SU-DHL-6 (cell line): Measurements from ENCODE around the gene DEGS2.

Experiments used
- H2AFZ ChIP-seq: fragments of 200-600 bp; sonication (generic); 2 replicates; pipeline ENCODE4 v1.6.1; 2014; ENCODE audit warnings: low read depth, mild to moderate bottlenecking, moderate library complexity, mixed read lengths, antibody characterized with exemption, low read length; ENCODE audit not compliant: severe bottlenecking
- H3F3A ChIP-seq: fragments of 200-600 bp; shearing (Covaris generic); 2 replicates; pipeline ENCODE4 v1.6.0; 2016; ENCODE audit warnings: antibody characterized with exemption, mild to moderate bottlenecking; ENCODE audit not compliant: insufficient read depth
- H3K27ac ChIP-seq: fragments of 200-600 bp; sonication (generic); 2 replicates; pipeline ENCODE4 v1.5.1; 2016; ENCODE audit warnings: low read depth, mild to moderate bottlenecking, low read length, moderate library complexity, mixed read lengths
- H3K27me3 ChIP-seq: fragments of 200-600 bp; sonication (generic), shearing (Covaris generic); 2 replicates; pipeline ENCODE4 v1.6.0; 2014; ENCODE audit warnings: mild to moderate bottlenecking, low read length
- H3K36me3 ChIP-seq: fragments of 200-600 bp; sonication (generic); 2 replicates; pipeline ENCODE4 v1.6.1; 2014; ENCODE audit warnings: mild to moderate bottlenecking, low read length, mixed read lengths
- H3K4me2 ChIP-seq: fragments of 300-600, 200-600 bp; shearing (Covaris generic), sonication (generic); 2 replicates; pipeline ENCODE4 v1.6.0; 2014; ENCODE audit warnings: low read length, low read depth, mild to moderate bottlenecking; ENCODE audit not compliant: poor library complexity, severe bottlenecking
- H3K4me3 ChIP-seq: fragments of 200-600 bp; sonication (generic); 2 replicates; pipeline ENCODE4 v1.5.1; 2014; ENCODE audit warnings: antibody characterized with exemption, low read length, mild to moderate bottlenecking, mixed read lengths; ENCODE audit not compliant: insufficient read depth, poor library complexity, severe bottlenecking
- H3K79me2 ChIP-seq: fragments of 200-600 bp; sonication (generic); 2 replicates; pipeline ENCODE4 v1.6.1; 2014; ENCODE audit warnings: mild to moderate bottlenecking, low read length, moderate library complexity; ENCODE audit not compliant: insufficient read depth
- H3K9ac ChIP-seq: fragments of 200-600 bp; sonication (generic); 2 replicates; pipeline ENCODE4 v1.7.0; 2014; ENCODE audit warnings: mild to moderate bottlenecking, low read length
- H3K9me2 ChIP-seq: fragments of 200-600 bp; sonication (generic); replicated peaks from 2 replicates; pipeline ENCODE4 v1.6.1; 2014; ENCODE audit warnings: low read length; ENCODE audit not compliant: insufficient read depth
- H3K9me3 ChIP-seq: fragments of 200-600 bp; sonication (generic); 2 replicates; pipeline ENCODE4 v1.6.1; 2014; ENCODE audit warnings: low read length, mixed read lengths; ENCODE audit not compliant: insufficient read depth
- H4K20me1 ChIP-seq: fragments of 200-600 bp; sonication (generic); 2 replicates; pipeline ENCODE4 v1.6.1; 2014; ENCODE audit warnings: low read depth, mild to moderate bottlenecking, antibody characterized with exemption, low read length, moderate library complexity, mixed read lengths
- EZH2phosphoT487 ChIP-seq: fragments of 200-600 bp; sonication (generic), shearing (Covaris generic); conservative IDR thresholded peaks from 2 replicates; pipeline ENCODE4 v1.6.1; 2018; ENCODE audit warnings: mild to moderate bottlenecking, antibody characterized with exemption, low read length, moderate library complexity, mixed read lengths
- TF ChIP-seq, protein P1 (sequence below): fragments of 200-600 bp; sonication (generic); IDR thresholded peaks from one replicate; pipeline ENCODE4 v1.5.1; 2017; ENCODE audit warnings: antibody characterized with exemption, mild to moderate bottlenecking, low read length, moderate library complexity; ENCODE audit not compliant: insufficient read depth, poor library complexity, severe bottlenecking

DEGS2 gene

DNA sequence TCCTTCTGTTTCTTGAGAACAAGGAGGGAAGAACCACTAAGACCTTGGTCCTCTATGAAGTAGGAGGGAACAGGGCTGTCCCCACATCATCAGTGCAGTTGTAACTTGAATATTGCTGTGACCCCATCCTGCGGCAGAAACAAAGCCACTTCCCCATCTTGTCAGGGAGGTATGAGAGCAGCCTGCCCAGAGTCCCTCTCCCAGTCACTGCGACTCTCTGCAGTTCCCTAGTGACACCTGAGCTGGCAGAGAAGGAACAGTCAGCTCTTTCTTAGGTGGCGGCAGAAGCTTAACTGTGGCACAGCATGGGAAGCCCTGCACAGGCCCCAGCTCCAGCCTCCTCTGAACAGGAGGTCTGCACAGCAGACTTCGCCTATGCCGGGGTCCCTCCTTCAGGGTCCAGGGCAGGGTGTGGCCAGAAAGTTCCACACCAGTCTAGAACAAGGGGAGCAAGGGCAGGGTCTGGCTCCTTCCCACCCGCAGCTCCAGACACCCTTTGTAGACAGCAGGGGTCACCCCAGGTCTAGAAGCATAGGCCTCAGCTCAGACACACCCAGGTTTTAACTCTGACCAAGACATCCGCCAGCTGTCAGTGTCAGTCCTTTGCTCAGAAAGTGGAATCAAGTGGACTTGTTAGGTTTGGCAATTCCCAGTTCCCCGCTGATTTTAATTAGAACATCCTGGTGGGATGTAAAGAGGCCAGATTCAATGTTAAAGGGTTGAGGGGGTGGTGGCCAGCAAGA, 36.8 kb downstream of the DEGS2 start:
- H3K4me3 ChIP-seq: no peak overlapping the region
- no peaks in the 10 kb centered on the region for H3K79me2 ChIP-seq
- H3F3A ChIP-seq: no peaks in the 10 kb centered on the region
- no peak for TF ChIP-seq EZH2phosphoT487
- TF ChIP-seq, protein P1, sequence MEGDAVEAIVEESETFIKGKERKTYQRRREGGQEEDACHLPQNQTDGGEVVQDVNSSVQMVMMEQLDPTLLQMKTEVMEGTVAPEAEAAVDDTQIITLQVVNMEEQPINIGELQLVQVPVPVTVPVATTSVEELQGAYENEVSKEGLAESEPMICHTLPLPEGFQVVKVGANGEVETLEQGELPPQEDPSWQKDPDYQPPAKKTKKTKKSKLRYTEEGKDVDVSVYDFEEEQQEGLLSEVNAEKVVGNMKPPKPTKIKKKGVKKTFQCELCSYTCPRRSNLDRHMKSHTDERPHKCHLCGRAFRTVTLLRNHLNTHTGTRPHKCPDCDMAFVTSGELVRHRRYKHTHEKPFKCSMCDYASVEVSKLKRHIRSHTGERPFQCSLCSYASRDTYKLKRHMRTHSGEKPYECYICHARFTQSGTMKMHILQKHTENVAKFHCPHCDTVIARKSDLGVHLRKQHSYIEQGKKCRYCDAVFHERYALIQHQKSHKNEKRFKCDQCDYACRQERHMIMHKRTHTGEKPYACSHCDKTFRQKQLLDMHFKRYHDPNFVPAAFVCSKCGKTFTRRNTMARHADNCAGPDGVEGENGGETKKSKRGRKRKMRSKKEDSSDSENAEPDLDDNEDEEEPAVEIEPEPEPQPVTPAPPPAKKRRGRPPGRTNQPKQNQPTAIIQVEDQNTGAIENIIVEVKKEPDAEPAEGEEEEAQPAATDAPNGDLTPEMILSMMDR: no peak
- no peak overlapping the region for H3K9ac ChIP-seq
- H3K36me3 ChIP-seq: no peaks in the 10 kb centered on the region
- no peaks in the 10 kb centered on the region for H3K27me3 ChIP-seq
- no peaks in the 10 kb centered on the region for H3K9me3 ChIP-seq
- H3K27ac ChIP-seq: no peak overlapping the region
- no peak overlapping the region for H3K4me2 ChIP-seq
- H4K20me1 ChIP-seq: no peaks in the 10 kb centered on the region
- no peak overlapping the region for H2AFZ ChIP-seq
- H3K9me2 ChIP-seq: no peaks in the 10 kb centered on the region

DNA sequence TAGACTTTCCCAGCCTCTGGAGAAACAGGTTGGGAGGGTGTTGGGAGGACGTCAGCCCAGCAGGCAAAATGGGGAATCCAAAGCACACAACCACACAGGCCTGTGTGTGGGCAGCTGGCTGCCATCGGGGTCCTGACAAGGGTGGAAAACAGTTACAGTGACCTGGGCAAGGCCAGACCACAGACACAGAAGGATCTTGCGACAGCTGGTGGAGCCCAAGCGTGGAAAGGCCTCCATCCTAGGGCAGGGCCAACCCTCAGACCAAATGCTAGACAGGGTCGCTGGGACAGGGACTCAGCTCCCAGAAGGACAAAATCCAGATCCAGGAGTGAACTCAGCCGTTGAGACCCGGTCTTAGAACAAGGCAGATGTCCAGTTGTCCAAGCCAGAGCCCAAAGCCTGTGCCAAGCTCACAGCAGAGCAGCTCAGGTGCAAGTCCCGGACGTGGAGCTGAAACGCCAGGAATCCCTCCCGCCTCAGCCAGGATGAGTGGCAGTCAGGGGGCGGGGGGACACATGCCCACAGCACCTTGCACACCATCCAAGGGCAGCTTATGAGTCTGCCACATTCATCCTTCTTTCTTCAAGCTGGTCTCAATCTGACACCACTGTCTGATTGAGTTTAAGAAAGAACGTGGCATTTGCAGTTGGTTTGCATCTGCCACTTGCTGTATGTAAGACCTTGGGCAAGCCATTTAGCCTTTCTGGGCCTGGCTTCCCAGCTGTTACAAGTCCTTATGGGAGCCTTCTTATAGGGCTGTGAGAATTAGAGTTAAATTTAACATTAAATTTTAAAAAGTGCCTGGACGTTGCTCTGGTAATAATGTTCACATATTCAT, 37.6 kb downstream of the DEGS2 start:
- Histone ChIP-seq H3K36me3 (no peaks in the 10 kb centered on the region), H3K9me3 (no peaks in the 10 kb centered on the region), H3K79me2 (no peaks in the 10 kb centered on the region), H3F3A (no peaks in the 10 kb centered on the region), H3K4me2 (no peak overlapping the region), H3K9ac (no peak overlapping the region), H3K27ac (no peak overlapping the region), H3K9me2 (no peaks in the 10 kb centered on the region), H4K20me1 (no peaks in the 10 kb centered on the region), H3K27me3 (no peaks in the 10 kb centered on the region), H2AFZ (no peak overlapping the region), H3K4me3 (no peak overlapping the region)
- TF ChIP-seq EZH2phosphoT487: no peak
- TF ChIP-seq, protein P1: no peak

DNA sequence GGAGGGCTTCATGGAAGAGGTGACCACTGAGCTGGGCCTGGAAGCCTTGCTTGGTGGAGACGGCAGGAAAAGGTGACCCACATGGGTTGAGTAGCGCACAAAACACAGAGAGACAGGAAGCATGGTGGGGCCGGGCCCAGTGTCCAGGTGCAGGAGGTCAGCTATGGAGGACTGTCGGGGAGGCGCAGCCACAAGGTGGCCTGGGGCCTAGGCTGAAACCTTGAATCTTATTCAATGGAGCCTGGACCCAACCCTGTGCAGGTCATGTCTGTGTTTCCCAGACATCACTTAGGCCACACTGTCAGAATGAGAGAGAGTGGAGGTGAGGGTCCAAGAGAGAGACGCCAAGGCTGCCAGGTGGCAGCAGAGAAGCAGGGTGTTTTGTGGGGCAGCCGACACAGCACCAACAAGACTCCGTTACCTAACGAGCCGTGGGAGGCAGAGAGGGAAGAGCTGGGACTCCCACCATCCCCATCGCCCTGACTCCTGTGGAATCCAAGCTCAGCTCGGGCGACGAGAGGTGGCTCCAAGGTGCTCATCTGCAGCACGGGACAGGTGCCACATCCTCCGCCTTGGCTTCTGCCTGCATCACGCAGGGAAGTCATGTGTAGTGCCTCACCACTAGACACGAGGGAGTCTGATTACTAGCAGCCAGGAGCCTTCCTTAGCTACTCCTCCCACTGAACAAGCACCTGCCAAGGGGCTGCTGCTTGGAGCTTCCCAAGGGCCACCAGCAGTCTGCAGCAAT, 38.7 kb downstream of the DEGS2 start:
- H3K27ac ChIP-seq: no peak overlapping the region
- no peak overlapping the region for H3K4me2 ChIP-seq
- no peak for TF ChIP-seq EZH2phosphoT487
- H4K20me1 ChIP-seq: no peaks in the 10 kb centered on the region
- no peaks in the 10 kb centered on the region for H3K36me3 ChIP-seq
- H3K9me2 ChIP-seq: no peaks in the 10 kb centered on the region
- H3K9me3 ChIP-seq: no peaks in the 10 kb centered on the region
- H2AFZ ChIP-seq: no peak overlapping the region
- no peak overlapping the region for H3K4me3 ChIP-seq
- H3K79me2 ChIP-seq: no peaks in the 10 kb centered on the region
- H3K27me3 ChIP-seq: no peaks in the 10 kb centered on the region
- no peaks in the 10 kb centered on the region for H3F3A ChIP-seq
- no peak overlapping the region for H3K9ac ChIP-seq
